HG03097 (cell line): ENCODE results near the gene GRIK1.

Experiments
- ATAC-seq: cut with Tn5 transposase; IDR thresholded peaks from one replicate; pipeline ENCODE4 v1.9.1; 2021; ENCODE audit not compliant: unreplicated experiment, low FRiP score

The GRIK1 gene

GRCh38 chr21:29678626-29679025, 261.2 kb downstream of the GRIK1 start:
- no peak for ATAC-seq

DNA sequence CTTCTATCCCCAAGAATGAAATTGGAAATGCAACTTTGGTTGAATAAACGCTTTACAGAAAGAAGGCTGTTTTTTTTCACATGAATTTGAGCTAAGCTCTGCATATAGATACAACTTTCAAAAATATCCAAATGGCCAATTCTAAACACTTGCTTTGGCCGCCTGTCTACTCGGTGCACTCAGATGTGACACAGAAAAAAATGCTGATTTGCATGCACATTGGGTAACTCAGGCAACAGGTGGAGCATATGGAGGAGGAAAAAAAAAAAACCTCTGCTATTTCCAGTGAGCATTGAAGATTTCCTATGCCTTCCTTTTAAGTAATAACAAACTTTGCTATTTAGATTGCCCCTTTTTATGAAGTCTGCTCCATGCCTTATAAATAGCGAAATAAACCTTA, 262.5 kb downstream of the GRIK1 start:
- ATAC-seq = no peak

GRCh38 chr21:29676395-29676794, 263.4 kb downstream of the GRIK1 start:
- ATAC-seq = no peak

GRCh38 chr21:29675451-29675850, 264.3 kb downstream of the GRIK1 start:
- no peak for ATAC-seq

DNA sequence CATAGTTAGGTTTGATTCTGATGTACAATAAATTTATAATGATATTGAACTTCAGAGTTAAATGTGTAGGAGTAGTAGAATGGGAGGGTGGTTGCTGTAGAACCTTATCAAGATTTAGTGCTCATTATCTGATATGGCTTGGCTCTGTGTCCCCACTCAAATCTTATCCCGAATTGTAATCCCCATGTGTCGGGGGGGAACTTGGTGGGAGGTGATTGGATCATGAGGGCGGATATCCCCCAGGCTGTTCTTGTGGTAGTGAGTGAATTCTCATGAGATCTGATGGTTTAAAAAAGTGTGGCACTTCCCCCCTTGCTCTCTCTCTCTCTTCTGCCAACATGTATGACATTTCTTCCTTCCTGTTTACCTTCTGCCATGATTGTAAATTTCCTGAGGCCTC, 265.5 kb downstream of the GRIK1 start:
- no peak for ATAC-seq

DNA sequence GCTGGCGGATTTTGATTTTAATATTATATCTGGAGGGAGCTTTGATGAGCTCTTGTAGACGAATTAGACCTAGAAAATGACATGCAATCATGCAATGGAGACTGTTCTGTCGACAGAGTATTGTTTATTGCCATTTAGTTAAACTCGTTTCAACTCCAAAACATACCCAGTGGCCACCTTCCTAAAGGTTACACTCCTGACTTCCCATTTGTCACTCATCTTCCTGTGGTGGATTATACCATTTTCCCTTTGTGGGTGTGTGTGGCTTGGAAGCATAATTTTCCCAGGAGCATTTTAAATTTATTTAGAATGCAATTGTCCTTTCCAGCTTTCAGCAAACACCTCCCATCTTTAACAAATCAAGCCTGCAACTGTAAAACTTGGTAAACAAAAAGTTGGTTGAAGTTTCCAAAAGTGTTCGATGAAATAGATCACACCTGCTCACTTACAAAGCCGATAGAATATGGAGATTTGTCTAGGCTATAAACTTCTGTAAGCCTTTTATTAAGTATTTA, 266.6 kb downstream of the GRIK1 start:
- no peak for ATAC-seq

- no peak for ATAC-seq
Observed at GRCh38 chr21:29671728-29672127, 268.1 kb downstream of the GRIK1 start.

- no peak for ATAC-seq
Observed at GRCh38 chr21:29670228-29670627, 269.6 kb downstream of the GRIK1 start.

DNA sequence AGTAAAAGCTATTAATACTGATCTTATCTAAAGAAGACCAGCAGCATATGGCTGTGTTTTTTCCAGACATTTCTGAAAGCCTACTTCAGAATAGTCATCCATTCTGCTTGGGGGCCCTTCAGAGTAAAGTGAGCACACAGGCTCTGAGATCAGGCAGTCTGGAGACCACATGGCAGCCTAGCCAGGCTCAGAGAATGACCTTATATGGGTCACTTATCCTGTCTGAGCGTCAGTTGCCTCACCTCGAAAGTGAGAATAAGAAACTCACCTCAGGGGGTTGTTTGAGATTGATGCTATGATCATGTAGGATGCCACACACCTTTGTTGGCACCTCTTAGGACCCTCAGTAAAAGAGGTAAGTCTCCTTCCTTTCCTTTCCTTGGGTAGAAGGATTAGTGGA, 270.4 kb downstream of the GRIK1 start:
- ATAC-seq = no peak

DNA sequence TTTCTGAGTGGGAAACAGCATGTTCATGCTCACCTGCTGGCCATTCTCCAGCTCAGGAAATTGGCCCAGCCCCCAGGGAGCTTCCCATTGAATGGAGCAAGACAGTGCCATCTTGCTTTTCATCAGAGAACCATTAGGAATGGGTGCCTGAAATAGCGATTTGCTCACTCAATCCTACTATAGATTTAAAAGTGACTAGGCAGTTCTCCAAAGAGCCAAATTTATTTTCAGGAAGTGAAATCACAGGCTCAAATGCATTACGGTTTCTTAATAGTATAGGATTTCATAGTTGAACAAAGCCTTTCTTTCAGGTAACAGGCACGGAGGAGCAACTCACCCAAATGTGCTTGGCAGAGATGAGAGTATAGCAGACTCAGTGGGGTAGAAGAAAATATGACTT, 272.1 kb downstream of the GRIK1 start:
- no peak for ATAC-seq

DNA sequence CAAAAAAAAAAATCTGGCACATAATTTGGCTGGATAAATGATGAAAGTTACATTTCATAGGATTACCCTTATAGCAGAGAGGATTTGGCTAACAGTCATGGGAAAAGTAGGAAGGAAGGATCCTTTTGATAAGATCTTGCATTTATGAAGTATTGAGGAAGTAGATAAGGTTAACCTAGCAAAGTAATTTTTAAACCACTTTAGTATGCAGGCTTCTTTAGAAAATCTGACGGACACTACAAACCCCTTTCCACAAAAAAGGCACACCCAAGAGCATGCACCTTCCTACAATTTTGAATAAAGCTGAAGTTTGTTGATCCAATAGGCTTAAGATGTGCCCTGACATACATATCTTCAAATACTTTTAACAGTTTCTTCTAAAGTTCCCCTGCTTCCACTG, 275.2 kb downstream of the GRIK1 start:
- ATAC-seq = no peak

GRCh38 chr21:29661672-29662442, 277.9 kb downstream of the GRIK1 start:
- ATAC-seq = no peak

GRCh38 chr21:29660047-29660720, 279.6 kb downstream of the GRIK1 start:
- no peak for ATAC-seq

DNA sequence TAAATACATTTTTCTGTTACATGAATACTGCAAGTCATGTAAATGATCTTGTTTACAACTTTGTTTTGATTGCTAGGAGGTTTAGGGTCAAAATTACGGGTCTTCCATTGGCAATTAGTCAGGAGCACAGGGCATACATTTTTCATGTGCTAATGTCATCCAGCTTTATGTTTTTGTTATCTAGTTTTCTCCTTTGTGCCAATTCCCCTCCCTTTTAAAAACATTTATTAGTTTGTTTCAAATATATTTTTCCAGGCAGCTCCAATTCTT, 280.9 kb downstream of the GRIK1 start:
- no peak for ATAC-seq

DNA sequence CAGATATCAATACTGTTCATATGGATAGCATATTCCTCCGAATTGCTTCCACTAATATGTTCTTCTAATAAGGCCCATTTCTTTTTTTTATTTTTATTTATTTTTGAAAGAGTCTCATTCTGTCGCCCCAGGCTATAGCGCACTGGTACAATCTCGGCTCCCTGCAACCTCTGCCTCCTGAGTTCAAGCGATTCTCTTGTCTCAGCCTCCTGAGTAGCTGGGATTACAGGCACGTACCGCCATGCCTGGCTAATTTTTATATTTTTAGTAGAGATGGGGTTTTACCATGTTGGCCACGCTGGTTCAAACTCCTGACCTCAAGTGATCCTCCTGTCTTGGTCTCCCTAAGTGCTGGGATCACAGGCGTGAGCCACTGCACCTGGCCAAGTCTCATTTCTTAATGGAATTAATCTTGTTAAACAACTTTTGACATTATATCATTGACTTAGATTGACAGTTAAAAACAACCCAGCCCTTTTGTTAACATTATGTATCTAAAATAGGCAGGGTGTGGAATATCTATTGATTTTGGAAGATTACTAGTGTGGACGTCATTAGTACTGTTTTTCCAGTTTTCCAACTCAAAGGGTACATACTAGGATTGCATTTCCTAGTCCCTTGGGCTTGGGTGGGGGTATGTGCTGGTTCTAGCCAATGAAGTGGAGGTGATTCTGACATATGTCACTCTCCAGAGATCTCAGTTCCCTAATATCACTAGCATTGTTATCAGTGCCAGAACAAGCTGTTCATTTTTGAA, 281.4 kb downstream of the GRIK1 start:
- ATAC-seq = no peak

GRCh38 chr21:29657240-29657989, 282.4 kb downstream of the GRIK1 start:
- ATAC-seq = no peak

DNA sequence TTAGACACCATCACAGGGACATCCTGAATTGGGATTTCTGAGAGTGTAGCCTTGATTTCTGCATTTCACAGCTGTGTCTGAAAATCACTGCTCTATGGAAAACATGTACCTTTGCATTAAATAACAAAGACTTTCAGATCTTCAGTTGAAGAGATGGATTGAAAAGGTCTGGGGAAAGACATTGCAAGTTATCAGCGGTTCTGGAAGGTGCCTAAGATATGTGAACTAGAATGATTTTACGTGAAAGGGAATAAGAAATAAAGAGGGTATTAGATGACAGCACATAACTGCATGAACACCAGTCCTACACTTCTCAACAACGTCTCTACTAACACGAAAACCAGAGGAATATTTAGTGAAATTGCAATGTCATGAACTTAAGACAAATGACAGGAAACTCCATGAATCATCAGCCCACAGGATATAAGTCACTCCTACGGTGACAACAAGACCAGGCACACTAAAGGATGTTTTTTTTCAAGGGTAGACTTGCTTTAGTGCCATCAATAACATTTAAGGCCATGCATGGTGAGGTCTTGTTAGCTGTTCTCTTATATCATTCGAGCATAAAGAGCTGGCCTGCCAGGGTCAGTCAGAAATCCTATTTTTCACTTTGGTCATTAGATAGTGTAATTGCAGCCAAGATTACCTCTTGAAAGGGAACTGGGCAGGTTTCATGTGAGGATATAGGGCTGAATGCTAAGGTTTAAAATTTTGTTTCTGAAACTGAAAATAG, 283.1 kb downstream of the GRIK1 start:
- ATAC-seq = no peak

DNA sequence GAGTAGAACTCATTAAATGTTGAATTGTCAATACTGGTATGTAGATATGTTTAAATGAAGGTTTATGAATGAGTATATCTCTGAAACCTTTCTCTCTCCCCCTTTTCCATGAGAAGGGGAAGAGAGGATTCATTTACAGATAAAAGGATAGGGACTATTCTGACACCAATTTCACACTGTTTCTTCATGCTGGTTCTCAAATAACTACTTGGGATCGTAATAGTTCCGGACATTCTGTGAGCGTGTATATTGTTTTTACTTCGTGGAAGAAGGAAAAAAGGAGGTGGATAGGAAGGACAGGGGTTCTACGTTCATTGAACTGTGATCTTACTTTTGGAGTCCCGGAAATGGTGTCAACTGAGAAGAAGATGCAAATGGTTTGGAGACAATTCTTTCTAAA, 284.2 kb downstream of the GRIK1 start:
- no peak for ATAC-seq

DNA sequence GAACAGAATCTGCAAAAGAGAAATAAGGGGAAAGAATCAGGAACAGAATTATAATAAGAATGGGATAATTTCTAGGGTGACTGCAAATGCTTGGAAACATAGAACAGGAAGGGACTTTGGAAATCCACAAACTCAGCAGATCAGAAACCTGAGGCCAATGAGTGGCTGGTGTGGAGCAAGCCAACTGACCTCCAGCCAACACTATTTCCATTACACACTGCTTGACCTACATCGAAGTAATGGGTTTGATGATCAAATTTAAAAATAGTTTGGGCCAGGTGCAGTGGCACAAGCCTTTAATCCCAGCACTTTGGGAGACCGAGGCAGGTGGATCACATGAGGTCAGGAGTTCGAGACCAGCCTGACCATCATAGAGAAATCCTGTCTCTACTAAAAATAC, 284.9 kb downstream of the GRIK1 start:
- ATAC-seq = no peak

GRCh38 chr21:29654203-29654602, 285.6 kb downstream of the GRIK1 start:
- ATAC-seq = no peak
